EL (cell line): ENCODE results near the gene CCDC136.

Experiments
- DNase-seq: peaks from one replicate; pipeline ENCODE4 v3.0.0-alpha.2; 2016

The CCDC136 gene

DNA sequence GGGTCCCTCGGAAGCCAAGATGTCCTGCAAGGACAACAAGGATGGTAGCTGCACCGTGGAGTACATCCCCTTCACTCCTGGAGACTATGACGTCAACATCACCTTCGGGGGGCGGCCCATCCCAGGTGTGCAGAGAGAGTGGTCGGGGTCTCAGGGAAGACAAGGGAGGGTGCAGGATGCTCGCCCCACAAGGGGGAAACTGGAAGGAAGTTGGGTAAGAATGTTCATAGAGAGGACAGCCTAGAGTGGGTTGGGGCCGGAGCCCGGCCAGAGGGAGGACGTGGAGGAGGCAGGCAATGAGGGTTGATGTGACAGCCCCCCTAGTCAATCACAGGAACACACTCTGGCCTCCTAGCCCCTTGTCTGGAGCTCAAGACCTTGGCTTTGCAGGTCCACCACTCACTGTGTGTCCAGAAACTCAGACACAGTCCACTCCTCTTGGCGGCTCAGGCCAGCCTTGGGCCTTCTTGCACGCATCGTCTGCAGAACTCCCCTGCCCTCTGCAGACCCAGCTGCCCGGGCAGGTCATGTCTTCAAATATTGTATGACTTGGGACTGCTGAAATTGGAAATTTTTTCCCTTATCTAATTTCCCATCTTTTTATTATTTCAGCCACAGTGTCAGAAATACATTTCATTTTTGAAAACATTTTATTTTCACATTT lies 55.1 kb downstream of the CCDC136 start:
- no peak for DNase-seq

DNA sequence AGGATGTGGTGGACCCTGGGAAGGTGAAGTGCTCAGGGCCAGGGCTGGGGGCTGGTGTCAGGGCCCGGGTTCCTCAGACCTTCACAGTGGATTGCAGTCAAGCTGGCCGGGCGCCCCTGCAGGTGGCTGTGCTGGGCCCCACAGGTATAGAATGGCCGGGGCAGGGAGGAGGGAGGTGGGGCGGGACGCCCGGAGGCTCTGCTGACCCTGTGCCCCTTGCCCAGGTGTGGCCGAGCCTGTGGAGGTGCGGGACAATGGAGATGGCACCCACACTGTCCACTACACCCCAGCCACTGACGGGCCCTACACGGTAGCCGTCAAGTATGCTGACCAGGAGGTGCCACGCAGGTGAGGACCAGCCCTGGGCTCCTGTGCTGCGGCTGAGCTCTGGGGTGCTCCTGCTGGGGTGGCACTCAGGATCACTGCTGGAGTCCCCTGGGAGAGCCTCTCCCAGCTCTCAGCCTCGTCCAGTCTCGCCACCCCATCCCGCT lies 56.0 kb downstream of the CCDC136 start:
- DNase-seq: no peak

DNA sequence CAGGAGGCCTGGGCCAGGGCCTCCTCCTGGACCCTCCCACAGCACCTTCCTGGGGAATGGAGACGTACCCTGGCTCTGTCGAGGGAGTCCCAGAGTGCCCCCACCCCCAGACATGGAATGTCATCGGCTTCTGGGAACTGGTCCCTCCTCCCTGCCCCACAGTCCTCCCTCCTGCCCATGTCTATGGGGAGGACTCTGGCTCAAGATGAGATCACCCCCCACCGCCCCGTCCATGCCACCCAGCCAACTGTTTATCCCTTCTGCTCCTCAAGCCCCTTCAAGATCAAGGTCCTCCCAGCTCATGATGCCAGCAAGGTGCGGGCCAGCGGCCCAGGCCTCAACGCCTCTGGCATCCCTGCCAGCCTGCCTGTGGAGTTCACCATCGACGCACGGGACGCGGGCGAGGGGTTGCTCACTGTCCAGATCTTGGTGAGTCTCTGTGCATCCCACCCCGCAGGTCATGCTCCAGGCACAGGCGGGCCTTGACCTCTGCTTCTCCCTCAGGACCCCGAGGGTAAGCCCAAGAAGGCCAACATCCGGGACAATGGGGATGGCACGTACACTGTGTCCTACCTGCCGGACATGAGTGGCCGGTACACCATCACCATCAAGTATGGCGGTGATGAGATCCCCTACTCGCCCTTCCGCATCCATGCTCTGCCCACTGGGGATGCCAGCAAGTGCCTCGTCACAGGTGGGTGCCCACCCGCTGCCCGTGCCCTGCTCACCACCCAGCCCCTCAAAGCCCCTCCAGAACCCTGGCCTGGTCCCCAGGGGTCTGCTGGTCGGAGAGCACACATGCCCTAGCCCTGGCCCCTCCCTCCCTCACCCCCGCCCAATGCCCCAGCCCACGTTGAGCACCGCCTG lies 56.8 kb downstream of the CCDC136 start:
- no peak for DNase-seq

DNA sequence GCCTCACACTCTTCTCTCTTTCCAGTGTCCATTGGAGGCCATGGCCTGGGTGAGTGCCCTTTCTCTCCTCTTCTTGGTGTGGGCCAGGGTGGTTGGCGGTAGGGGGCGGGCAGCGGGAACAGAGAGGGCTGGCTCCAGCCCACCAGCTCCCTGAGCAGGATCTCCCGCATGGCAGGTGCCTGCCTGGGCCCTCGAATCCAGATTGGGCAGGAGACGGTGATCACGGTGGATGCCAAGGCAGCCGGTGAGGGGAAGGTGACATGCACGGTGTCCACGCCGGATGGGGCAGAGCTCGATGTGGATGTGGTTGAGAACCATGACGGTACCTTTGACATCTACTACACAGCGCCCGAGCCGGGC lies 57.4 kb downstream of the CCDC136 start:
- no peak for DNase-seq

DNA sequence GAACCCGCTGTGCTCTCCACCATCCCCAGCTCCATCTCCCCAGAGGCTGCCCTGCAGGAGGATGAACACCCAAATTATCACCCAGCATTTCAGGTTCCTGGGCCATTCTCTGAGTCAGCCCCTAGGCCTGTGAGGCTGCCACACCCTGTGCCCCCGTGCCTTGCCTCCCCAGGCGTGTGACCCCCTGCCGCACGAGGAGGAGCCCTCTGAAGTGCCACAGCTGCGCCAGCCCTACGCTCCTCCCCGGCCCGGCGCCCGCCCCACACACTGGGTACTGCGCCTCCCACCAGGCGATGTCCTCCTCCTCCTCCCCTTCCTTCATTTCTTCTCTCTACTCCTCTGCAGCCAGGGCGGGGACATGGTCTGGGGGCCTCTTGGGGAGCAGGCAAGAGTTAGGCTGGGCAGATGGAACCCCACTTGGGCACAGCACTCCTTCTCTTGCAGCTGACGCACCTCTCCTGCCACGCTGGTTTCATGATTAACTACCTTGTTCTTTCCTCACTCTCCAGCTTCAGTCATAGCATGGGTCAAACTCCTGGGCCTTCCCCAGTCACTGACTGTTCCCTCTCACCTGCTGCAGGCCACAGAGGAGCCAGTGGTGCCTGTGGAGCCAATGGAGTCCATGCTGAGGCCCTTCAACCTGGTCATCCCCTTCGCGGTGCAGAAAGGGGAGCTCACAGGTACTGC lies 58.2 kb downstream of the CCDC136 start:
- DNase-seq: no peak

DNA sequence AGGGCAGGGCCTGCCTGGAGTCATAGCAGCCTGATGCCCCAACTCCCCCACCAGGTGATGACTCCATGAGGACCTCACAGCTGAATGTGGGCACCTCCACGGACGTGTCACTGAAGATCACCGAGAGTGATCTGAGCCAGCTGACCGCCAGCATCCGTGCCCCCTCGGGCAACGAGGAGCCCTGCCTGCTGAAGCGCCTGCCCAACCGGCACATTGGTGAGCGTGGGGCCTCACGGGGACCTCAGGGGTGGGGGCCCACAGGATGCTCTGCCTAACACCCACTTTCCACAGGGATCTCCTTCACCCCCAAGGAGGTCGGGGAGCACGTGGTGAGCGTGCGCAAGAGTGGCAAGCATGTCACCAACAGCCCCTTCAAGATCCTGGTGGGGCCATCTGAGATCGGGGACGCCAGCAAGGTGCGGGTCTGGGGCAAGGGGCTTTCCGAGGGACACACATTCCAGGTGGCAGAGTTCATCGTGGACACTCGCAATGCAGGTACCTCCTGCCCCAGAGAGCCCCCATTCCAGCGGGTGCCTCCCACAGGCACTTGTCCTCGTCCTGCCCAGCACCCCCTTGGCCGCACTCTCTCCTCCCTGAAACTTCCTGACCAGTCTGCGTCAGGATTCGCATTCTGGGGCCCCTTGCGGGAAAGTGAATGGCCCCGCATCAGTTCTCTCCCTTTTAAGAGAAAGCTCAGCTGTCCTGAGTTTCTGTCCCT lies 60.9 kb downstream of the CCDC136 start:
- no peak for DNase-seq

DNA sequence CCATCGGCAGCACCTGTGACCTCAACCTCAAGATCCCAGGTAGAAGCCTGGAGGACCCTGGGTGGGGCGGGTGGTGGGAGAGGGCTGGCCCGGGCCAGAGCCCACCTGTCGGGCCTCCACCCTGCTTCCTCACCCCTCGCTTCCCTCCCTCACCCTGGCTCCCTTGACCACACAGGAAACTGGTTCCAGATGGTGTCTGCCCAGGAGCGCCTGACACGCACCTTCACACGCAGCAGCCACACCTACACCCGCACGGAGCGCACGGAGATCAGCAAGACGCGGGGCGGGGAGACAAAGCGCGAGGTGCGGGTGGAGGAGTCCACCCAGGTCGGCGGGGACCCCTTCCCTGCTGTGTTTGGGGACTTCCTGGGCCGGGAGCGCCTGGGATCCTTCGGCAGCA lies 62.0 kb downstream of the CCDC136 start:
- no peak for DNase-seq

DNA sequence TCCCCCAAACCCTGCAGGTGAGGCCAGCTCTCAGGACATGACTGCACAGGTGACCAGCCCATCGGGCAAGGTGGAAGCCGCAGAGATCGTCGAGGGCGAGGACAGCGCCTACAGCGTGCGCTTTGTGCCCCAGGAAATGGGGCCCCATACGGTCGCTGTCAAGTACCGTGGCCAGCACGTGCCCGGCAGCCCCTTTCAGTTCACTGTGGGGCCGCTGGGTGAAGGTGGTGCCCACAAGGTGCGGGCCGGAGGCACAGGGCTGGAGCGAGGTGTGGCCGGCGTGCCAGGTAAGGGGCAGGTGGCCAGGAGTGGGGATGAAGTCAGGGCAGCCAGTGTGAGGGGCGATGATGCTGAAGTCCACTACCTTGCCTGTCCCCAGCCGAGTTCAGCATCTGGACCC lies 62.6 kb downstream of the CCDC136 start:
- no peak for DNase-seq

DNA sequence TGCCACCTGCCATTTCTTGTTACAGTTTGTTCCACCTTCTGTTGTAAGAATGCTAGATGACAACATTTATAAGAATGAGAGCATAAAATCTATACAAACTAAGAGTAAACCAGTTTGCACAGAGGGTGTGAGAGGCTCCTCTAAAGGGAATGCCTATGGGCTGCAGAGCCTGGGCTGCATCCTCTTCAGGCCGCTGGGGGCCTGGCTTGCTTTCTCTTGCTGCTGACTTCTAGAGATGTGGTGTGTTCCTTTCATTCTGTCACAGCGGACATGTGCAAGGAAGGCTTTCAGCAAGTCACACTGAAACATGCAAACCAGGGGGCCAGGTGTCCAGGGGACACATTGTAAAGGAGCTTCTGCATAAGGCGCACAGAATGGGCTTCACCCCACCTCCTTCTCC lies 63.8 kb downstream of the CCDC136 start:
- no peak for DNase-seq

DNA sequence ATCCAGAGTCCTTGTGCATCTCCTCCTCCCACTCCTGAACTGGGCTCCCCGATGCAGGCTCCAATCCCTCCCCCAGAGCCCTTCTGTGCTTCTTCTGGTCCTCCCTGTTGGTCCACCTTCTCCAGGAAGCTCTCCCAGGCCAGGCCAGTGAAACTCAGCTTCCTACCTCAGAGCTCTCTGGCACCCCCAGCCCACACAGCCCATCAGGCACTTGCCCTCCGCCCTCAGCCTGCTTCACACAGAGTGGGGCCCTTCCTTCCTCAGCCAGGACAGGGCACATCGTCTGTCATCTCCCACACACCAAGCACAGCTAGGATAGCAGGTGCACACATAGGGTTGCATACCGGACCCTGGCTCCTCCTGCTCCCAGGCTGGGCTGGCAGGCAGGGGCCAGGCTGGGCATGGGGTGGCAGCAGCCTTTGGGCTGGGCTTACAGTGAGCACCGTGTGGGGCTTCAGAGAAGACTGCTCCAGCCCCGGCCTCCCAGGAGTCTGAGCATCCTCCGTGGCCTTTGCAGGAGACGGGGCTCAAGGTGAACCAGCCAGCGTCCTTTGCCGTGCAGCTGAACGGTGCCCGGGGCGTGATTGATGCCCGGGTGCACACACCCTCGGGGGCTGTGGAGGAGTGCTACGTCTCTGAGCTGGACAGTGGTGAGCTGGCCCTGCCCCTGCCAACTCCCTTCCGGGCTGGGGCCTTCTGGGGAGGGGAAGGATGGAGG lies 64.4 kb downstream of the CCDC136 start:
- no peak for DNase-seq

DNA sequence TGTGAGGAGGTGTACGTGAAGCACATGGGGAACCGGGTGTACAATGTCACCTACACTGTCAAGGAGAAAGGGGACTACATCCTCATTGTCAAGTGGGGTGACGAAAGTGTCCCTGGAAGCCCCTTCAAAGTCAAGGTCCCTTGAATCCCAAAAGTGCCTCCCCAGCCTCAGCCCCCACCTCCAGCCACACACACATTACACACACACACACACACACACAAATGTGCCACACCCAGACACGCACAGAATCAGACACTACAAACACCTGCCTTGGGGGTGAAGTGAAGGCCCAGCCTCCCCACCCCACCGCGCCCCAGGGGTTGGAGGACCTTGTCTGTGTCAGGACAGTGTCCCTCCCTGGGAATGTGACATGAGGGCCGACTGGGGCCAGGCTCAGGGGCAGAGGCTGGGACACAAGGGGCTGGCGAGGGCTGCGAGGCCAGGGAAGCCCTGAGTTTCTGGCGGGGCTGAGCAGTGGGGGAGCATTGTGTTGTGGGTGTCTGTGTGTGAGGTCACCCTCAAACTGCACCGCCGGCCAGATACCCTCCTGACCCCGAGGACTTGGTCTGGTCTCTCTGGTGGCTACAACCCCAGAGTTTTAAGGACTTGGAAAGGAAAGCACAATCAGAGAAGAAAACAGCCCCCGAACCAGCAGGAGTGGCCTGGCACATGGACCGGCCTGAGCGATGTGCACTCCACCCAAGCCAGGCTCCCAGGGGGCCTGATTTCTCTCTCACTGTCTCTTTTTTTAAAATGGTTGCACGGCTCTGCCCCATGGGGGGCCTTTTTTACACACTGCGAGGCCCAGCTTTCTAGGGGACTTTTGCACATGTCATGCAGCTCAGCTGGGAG lies 66.8 kb downstream of the CCDC136 start:
- DNase-seq: no peak

DNA sequence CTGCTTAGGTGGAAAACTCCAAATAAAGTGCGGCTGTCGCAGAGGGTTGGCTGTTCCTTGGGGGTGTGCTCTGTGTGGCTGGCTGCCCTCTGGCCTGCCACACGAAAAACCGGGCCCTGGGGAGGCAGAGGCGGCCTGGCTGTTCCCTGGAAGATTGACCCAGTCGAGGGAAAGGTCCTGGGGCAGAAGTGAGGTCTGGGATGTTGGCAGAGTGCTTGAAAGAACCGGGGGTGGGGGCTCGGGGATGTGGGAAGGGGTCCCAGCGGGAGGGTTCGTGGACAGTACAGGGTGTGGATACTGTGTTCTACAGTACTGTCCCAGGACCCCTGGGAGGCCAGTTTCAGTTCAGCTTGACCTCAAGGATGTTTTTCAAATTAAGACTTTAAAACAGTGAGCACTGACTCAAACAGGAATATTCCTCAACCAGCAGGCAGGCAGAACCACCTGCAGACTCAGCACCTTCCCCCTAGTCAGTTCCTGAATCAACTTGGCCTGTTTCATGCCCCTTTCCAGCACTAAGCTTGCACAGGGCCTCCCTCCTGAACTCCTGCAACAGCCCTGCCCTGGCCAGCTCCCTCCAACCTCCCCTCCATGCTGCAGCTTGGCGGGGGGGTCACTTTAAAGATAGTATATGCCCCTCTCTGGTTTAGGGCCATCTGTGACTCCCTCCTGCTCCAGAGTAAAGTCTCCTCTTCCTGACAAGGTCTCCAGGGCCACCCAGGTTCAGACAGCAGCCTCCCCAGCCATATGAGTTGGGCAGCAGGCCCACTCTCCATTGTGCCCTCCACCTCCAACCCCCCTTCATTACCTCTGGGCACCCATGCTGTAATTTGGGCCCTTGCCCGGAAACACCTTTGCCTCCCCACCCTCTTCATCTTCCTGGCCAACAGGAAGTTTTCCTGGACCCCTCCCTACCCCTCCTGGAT lies 67.7 kb downstream of the CCDC136 start:
- DNase-seq: no peak

DNA sequence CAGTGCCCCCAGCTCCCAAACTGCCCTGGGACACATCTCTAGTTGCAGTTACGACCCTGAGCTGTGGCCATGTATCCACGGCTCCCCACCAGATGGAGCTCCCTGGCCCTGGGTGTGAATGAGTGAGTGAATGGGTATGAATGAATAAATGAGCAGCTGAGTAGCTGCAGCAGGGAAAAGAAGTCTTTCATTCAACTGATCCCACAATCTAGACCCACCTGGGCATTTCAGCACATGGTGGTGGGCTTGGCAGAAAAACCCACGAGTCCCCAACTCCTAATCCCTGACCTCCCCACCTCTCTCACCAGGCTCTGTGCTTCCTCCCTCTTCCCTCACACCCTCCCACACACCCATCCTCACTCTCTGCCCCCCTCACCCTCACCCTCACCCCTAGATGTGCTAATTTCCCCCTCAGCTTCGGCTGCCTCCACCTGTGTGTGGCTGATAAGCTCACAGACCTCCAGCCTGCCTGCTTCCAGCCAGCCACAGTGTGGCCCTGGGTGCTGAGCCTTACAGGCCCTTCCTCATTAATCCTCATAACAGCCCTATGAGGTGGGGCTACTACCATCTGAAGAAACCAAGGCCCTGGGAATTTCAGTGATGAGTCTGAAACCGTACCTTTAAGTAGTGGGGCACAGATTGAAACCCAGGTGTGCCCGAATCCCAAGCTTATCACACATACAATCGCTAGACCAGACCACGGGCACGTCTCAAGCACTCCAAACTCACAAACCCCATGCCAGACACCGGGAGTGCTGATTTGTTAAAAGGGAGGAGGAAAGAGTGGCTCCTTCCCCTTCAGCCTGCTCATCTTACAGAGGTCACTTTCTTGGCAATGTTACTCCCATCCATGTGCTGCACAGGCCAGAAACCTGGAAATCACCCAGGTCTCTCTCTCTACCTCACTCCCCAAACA lies 68.6 kb downstream of the CCDC136 start:
- DNase-seq: peak; percentile 33

DNA sequence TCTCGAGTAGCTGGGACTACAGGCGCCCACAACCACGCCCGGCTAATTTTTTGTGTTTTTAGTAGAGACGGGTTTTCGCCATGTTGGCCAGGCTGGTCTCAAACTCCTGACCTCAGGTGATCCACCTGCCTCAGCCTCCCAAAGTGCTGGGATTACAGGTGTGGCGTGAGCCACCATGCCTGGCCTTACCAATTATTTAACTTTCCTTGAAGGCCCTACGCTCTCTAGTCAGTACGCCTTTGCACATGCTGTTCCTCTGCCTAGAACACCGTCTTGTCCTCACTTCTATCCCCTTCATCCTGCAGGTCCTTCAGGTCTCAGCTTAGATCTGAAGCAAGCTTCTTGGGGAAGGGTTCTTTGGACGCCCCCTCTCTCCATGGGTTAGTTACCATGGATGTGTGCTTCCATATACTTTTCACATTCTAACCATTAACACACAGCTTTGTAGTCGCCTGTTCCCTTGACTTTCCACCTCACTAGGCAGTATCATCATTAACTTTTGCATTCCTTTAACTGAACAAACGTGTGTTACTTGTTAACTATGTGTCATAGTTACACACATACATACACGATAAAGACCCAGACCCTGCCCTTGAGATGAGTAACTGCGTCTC lies 70.3 kb downstream of the CCDC136 start:
- no peak for DNase-seq

DNA sequence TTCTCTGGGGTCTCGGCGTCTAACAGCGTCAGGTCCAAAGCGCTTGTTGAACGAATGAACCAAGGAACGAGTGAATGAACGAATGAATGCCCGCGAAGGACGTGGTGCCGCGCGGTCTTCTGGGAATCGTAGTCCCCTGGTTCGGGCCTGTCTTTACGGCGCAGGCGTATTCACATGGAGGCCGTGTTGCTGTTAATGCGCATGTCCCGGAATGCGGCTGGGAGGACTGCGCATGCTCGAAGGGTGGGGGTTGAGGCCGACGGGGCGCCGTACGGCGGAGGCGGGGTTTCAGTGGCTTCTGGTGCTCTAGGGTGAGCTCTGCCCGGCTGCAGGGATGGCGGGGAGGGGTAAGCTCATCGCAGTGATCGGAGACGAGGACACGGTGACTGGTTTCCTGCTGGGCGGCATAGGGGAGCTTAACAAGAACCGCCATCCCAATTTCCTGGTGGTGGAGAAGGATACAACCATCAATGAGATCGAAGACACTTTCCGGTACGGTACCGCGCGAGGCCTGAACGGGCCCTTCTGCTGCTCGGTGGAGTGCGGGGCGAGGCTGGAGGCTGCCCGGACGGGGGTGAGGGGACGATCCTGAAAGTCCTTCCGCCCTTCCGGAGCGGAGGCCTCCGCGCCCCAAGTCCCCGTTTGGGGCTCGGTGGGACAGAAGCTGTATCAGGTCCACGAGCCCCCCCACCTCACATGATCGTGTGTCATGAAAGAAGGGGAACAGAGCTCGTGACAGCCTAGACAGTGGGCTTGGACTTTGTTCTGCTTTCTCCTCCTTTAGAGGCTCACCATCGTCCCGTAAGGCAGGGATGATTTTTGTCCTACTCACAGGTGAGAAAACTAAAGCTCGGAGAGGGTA lies 71.0 kb downstream of the CCDC136 start, which contains the start of gene ATP6V1F:
TSS of gene ATP6V1F (plus strand) at position 286 of the 862 bp plus-strand sequence. CDS start at position 335, 49 bp downstream.
- DNase-seq: peak; percentile 96

DNA sequence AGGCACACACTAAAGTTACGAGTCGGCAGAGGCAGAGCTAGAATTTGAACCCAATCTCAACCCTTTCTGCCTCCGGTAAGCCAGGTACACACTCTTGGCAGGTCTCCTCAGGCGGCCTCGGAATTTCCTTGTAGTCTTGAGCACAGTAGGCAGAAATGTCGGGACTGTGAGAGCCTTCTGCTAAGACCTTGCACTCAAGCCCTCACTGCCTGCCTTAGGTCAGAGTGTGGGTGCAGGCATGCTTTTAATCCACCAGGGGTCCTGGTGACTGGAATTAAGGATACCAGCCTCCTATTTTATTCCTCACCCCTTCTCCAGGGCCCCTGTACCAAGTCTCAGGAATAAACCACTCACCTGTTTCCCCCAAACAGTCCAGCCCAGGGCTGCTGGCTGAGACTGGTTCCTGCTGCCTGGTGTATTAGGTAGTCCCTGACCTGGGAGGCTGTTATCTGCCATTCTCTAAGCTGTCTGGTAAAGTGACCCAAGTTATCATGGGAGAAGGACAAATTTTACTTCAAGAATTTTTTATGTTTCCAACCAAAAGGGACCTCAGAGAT lies 71.7 kb downstream of the CCDC136 start:
- DNase-seq: peak; percentile 75

DNA sequence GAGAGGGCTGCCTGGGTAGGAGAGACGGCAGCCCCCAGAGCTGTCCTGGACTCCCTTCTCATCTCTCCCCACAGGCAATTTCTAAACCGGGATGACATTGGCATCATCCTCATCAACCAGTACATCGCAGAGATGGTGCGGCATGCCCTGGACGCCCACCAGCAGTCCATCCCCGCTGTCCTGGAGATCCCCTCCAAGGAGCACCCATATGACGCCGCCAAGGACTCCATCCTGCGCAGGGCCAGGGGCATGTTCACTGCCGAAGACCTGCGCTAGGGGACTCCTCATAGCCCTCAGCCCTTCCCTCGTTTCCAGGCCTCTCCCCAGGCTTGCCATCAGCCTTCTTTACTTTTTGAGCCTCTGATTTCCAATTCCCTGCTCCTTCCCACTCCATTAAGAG lies 73.5 kb downstream of the CCDC136 start:
- no peak for DNase-seq
